HEK293T (cell line): ENCODE data around the gene NUDT2.

Experiments
- ARNT ChIP-seq: fragments of 450-650 bp; IDR thresholded peaks from 2 replicates; pipeline ENCODE4 v1.6.1; 2017; ENCODE audit warnings: mild to moderate bottlenecking
- BHLHE40 ChIP-seq: fragments of 450-650 bp; IDR thresholded peaks from 2 replicates; pipeline ENCODE4 v1.6.1; 2016; ENCODE audit warnings: mild to moderate bottlenecking, moderate library complexity, borderline replicate concordance
- ELF4 ChIP-seq: fragments of 450-650 bp; IDR thresholded peaks from 2 replicates; pipeline ENCODE4 v1.6.1; 2017; ENCODE audit warnings: antibody characterized with exemption
- FOXA1 ChIP-seq: fragments of 450-650 bp; IDR thresholded peaks from 2 replicates; pipeline ENCODE4 v1.6.1; 2016; ENCODE audit warnings: mild to moderate bottlenecking
- FOXK2 ChIP-seq: fragments of 450-650 bp; IDR thresholded peaks from 2 replicates; pipeline ENCODE4 v1.6.1; 2016; ENCODE audit warnings: mild to moderate bottlenecking
- FOXM1 ChIP-seq: fragments of 450-650 bp; IDR thresholded peaks from 2 replicates; pipeline ENCODE4 v1.6.1; 2017; ENCODE audit warnings: mild to moderate bottlenecking, borderline replicate concordance
- HDGF ChIP-seq: fragments of 450-650 bp; IDR thresholded peaks from 2 replicates; pipeline ENCODE4 v1.6.1; 2017; ENCODE audit warnings: antibody characterized with exemption, borderline replicate concordance
- L3MBTL2 ChIP-seq: fragments of 450-650 bp; conservative IDR thresholded peaks from 2 replicates; pipeline ENCODE4 v1.6.1; 2016; ENCODE audit warnings: mild to moderate bottlenecking
- NFRKB ChIP-seq: fragments of 450-650 bp; IDR thresholded peaks from 2 replicates; pipeline ENCODE4 v1.6.1; 2016; ENCODE audit warnings: mild to moderate bottlenecking, moderate library complexity
- SP1 ChIP-seq: fragments of 450-650 bp; IDR thresholded peaks from 2 replicates; pipeline ENCODE4 v1.6.1; 2017
- SUZ12 ChIP-seq: fragments of 450-650 bp; IDR thresholded peaks from 2 replicates; pipeline ENCODE4 v1.6.1; 2016; ENCODE audit warnings: mild to moderate bottlenecking
- TARDBP ChIP-seq: fragments of 450-650 bp; IDR thresholded peaks from 2 replicates; pipeline ENCODE4 v1.6.1; 2016
- ZNF384 ChIP-seq: fragments of 450-650 bp; IDR thresholded peaks from 2 replicates; pipeline ENCODE4 v1.6.1; 2016
- TF ChIP-seq, protein P1 (sequence below): fragments of 450-650 bp; IDR thresholded peaks from 2 replicates; pipeline ENCODE4 v1.6.1; 2016

DNA sequence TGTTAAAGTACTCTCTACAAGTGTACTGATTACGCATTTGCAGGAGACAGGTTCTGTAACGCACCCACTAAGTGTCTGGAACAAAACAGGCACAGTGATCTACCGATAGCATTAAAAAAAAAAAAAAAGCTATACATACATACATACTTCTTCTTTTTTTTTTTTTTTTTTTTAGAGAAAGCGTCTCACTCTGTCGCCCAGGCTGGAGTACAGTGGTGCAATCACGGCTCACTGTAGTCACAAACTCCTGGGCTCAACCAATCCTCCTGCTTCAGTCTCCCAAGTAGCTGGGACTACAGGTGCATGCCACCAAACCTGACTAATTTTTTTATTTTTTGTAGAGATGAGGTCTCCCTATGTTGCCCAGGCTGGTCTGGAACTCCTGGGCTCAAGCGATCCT, 7.9 kb upstream of the NUDT2 start:
- TF ChIP-seq FOXM1 (no peak), SUZ12 (no peak), ARNT (no peak), SP1 (no peak), HDGF (no peak), FOXA1 (no peak), TARDBP (no peak), ELF4 (no peak), ZNF384 (no peak), FOXK2 (no peak), NFRKB (no peak), L3MBTL2 (no peak), BHLHE40 (no peak)
- TF ChIP-seq, protein P1, sequence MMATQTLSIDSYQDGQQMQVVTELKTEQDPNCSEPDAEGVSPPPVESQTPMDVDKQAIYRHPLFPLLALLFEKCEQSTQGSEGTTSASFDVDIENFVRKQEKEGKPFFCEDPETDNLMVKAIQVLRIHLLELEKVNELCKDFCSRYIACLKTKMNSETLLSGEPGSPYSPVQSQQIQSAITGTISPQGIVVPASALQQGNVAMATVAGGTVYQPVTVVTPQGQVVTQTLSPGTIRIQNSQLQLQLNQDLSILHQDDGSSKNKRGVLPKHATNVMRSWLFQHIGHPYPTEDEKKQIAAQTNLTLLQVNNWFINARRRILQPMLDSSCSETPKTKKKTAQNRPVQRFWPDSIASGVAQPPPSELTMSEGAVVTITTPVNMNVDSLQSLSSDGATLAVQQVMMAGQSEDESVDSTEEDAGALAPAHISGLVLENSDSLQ, result no peak
